Cerebellar cortex (tissue), 1 donor: ENCODE results near the gene WFDC1.
"Not testable (repeated sequence)": the region's sequence is repeated elsewhere in the genome, so short reads cannot be mapped to it uniquely, and the experiment has no call there.

Source experiments
- DNase-seq: peaks from one replicate; pipeline ENCODE4 v3.0.0-alpha.2; 2015; ENCODE audit warnings: low spot score

The WFDC1 gene

GRCh38 chr16:84327926-84328505, 33.3 kb downstream of the WFDC1 start:
- DNase-seq = no peak

DNA sequence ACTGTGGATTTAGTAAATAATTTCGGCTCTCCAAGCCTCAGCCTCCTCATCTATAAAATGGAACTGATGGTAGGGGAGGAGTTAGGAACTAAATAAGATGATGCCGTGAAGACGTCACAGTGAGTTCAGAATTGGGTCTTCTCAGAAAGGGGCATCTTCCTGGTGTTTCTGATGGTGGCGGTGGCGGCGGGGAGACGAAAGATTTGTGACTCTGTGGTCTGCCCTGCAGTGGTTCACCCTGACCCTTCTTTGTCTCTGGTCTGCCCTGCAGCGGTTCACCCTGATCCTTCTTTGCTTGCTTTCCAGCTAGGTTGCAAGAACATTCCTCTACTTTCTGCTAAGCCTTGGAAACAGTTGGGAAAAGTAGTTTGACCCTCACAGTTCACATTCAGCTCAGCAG, 34.3 kb downstream of the WFDC1 start:
- no peak for DNase-seq

GRCh38 chr16:84329843-84330684, 35.4 kb downstream of the WFDC1 start:
- DNase-seq = no peak

DNA sequence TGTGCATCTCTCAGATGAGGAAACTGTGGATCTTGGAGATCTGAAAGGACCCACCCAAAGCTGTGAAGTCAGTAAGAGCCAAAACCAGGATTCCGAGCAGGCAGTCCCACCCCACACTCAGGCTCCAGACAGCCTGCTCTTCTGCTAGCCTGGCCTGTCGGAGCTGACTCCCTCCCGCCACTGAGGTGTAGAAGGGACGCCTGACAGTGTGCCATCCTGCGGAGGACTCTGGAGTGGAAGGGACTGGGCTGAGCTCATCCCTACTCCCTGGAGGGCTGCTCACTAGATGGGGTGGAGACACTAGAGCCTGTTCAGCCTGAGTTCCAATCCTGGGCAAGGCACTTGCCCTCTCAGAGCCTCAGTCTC, 36.0 kb downstream of the WFDC1 start:
- no peak for DNase-seq

- no peak for DNase-seq
Observed at GRCh38 chr16:84331998-84332780, 37.5 kb downstream of the WFDC1 start.

- no peak for DNase-seq
Observed at GRCh38 chr16:84332975-84333684, 38.5 kb downstream of the WFDC1 start.

- DNase-seq = no peak
Observed at GRCh38 chr16:84334058-84334457, 39.4 kb downstream of the WFDC1 start.

GRCh38 chr16:84334482-84334881, 39.8 kb downstream of the WFDC1 start:
- DNase-seq = no peak

GRCh38 chr16:84337236-84337635, 42.6 kb downstream of the WFDC1 start:
- not testable (repeated sequence) for DNase-seq

DNA sequence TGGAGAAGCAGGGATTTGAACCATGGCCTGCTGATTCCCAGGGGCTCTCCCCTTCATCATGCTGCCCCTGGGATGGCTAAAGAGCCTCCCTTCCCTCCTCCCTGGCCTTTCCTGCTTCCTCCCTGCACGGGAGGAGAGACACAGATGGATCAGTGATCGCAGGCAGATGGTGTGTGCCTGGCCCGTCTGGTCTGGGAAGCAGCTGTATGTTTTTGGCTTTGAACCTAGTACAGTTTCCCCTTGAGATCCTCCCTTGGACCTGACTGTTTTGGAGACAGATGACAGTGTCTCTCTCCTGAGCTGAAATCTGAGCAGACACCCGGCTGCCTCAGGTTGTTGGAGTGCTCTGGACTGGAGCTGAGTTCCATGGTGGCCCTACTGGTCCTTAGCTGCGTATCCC, 44.6 kb downstream of the WFDC1 start:
- no peak for DNase-seq

- no peak for DNase-seq
Observed at GRCh38 chr16:84339766-84340165, 45.1 kb downstream of the WFDC1 start.

DNA sequence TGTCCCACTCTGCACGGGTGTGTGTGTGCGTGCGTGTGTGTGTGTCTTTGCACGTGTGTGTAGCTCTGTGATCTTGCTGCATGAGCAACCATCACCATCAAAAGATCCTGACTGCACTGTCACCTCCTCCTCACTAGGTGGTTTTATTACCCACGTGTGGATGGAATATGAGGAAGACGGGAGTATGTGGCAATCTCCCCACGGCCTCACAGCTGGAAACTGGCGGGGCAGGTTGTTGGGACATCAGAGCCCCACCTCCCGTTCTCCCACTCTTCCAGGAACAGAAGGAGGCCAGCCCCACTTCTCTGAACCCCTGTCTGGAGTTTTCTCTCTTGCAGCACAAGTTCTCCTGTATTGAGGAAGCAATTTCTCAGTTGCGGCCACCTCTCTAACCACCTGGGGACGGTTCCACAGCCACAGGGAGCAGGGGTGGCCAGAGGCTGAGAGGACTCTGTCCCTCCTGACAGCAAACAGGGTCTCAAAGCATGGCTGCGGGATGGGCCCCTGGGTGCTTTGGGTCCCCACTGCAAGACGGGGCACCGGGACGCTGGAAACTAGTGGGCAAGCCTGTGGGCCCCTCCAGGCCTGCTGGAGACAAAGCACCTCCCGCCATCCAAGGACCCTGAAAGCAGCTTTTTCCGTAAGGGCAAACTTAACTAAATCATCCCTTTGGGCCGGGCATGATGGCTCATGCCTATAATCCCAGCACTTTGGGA, 45.8 kb downstream of the WFDC1 start:
- no peak for DNase-seq

- DNase-seq = no peak
Observed at GRCh38 chr16:84341528-84342295, 47.0 kb downstream of the WFDC1 start.

DNA sequence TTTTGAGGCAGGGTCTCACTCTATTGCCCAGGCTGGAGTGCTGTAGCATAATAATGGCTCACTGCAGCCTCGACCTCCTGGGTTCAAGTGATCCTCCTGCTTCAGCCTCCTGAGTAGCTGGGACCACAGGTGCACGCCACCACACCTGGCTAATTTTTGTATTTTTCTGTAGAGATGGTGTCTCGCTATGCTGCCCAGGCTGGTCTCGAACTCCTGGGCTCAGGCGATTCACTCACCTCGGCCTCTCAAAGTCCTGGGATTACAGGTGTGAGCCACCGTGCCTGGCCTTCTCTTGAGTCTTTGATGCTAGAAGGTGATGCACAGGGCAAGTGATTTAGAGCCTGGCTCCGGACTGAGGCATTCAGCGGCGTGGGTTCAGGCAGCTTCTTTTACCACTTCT, 49.1 kb downstream of the WFDC1 start:
- DNase-seq = not testable (repeated sequence)

- no peak for DNase-seq
Observed at GRCh38 chr16:84344781-84345180, 50.1 kb downstream of the WFDC1 start.

DNA sequence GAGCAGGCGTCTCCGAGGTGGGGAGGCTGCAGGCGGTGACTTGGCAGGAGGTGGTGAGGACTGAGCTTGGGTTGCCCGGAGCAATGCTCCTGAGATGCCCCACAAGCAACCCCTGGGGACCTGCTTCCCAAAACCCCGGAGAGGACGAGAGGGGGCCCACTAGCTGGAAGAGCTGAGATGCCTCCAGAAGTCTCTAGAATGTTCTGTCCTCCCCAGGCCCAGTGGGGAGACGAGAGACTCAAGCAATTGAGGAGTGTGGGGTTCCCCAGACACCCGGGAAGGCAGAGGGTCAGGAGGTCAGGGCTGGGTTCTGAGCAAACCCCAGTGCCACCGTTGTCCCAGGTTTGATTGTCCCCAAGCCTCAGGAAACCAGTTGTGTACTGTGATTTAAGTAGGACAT, 52.5 kb downstream of the WFDC1 start:
- no peak for DNase-seq

GRCh38 chr16:84348386-84348888, 53.8 kb downstream of the WFDC1 start:
- no peak for DNase-seq

DNA sequence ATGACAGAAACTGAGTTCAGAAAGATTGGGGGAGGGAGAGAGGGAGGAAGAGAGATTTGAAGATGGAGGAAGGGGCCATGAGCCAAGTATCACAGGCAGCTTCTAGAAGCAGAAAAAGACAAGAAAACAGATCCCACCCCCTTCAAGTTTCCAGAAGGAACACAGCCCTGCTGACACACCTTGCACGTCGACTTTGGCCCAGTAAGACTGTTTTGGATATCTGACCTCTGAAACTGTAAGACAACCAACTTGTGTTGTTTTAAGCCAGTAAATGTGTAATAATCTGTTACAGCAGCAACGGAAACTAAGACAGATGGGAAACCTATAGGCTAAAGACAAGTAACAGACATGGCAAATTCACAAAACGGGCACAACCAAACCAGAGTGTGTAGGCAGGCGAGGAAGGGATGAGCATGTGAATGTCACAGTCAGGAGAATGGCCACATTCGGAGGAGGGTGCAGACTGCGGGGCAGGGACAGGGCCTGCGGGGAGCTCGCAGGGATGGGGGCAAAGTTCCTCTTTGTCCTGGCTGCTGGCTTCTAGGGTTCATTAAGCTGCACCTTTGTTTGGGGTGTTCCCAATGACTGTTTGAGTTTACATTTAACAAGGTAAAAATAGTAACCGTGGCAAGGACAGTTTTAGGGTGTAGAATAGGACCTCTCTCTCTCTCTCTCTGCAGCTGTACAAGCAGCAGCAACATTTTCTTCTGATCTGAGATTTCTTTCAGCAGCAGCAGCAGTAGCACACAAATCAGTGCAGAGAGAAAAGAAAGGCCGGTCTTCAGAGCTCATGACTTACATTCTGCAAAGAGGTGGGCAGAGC, 55.4 kb downstream of the WFDC1 start:
- DNase-seq = no peak

DNA sequence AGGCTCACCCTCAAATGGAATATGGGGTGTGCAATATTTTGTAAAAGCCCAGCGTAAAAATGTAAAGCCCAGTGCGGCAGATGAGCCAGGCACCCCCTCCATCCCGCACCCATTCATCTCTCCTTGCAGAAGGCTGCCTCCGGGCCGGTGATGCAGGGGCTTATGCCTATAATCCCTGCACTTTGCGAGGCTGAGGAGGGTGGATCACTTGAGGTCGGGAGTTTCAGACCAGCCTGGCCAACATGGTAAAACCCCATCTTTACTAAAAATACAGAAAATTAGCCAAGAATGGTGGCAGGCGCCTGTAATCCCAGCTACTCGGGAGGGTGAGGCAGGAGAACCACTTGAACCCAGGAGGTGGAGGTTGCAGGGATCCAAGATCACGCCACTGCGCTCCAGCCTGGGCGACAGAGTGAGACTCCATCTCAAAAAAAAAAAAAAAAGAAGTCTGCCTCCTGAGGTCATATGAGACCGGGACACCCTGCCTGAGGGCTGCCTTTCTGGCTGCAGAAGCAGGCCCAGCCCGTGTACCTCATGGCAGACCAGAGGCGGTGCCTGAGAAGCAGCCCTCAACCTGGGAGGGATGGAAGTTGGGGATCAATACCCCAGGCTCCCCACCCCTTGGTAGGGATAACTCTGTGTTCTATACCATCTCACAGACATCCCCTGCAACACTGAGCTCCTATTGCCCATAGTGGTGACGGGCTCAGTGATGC, 56.2 kb downstream of the WFDC1 start:
- DNase-seq = no peak
